Measurements from ENCODE around the gene PHF20.

DNA sequence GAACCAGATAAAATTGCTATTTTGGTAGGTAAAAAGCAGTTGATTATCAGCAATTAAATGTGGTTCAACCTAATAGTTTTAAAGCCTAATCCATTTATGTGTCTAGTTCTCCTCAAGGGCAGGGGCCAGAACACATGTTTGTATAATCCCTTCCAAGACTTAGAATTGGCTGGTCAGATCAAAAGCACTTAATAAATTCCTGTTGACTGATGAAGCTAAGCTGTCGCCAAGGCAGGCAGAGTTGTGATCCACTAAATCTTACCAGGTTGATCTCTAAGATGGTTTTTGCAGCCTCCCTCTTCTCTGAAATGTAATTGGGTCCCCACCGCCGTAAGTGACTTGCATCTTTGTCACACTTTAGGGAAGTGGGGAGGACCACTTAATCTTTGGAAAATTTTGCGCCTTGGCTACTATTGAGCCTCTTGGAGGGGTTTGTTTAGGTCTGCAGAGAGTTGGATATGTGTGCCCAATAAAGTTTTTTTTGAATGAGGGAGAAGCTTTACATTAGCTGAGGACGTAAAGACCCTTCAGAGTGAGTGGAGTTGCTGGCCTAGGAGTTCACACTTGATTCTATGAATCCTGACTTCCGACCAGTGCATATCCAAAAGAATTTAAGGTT is 65.9 kb downstream of the PHF20 start:
- TF ChIP-seq POLR2AphosphoS5 (IDR thresholded peaks at IDR 0.05; ENCODE audit: insufficient read depth, low read depth, low read length) (no peak), JUN (IDR thresholded peaks at IDR 0.05; ENCODE audit: borderline replicate concordance, insufficient read depth, insufficient read length, low read depth) (no peak), POLR2A (IDR thresholded peaks at IDR 0.05; ENCODE audit: low read depth, low read length) (no peak), EZH2 (IDR thresholded peaks at IDR 0.05; ENCODE audit: borderline replicate concordance, low read depth, low read length, severe bottlenecking) (no peak), MYC (IDR thresholded peaks at IDR 0.05; ENCODE audit: low read depth, low read length) (no peak)
- TF ChIP-seq, protein P1, sequence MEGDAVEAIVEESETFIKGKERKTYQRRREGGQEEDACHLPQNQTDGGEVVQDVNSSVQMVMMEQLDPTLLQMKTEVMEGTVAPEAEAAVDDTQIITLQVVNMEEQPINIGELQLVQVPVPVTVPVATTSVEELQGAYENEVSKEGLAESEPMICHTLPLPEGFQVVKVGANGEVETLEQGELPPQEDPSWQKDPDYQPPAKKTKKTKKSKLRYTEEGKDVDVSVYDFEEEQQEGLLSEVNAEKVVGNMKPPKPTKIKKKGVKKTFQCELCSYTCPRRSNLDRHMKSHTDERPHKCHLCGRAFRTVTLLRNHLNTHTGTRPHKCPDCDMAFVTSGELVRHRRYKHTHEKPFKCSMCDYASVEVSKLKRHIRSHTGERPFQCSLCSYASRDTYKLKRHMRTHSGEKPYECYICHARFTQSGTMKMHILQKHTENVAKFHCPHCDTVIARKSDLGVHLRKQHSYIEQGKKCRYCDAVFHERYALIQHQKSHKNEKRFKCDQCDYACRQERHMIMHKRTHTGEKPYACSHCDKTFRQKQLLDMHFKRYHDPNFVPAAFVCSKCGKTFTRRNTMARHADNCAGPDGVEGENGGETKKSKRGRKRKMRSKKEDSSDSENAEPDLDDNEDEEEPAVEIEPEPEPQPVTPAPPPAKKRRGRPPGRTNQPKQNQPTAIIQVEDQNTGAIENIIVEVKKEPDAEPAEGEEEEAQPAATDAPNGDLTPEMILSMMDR (IDR thresholded peaks at IDR 0.05; ENCODE audit: extremely low read depth in 1 of 2, insufficient read depth in 1 of 2, low read depth in 1 of 2, low read length in 2 of 2), result no peak
- TF ChIP-seq, protein P2, sequence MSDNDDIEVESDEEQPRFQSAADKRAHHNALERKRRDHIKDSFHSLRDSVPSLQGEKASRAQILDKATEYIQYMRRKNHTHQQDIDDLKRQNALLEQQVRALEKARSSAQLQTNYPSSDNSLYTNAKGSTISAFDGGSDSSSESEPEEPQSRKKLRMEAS (IDR thresholded peaks at IDR 0.05; ENCODE audit: insufficient read depth, insufficient read length), result no peak
